Heart right ventricle (tissue), 16 donors: ENCODE measurements around the gene KNOP1. TPM values are rescaled to one million over a fixed set of nuclear protein-coding genes. Genes with fewer than 3 reads are reported as not detected.

Experiments used
- ATAC-seq, 8 donors: fragments of 200-7000 bp; cut with Tn5 transposase; one replicate each; pipeline ENCODE4 v1.9.1; 2020; ENCODE audit warnings: mild to moderate bottlenecking in 8 of 8, moderate library complexity in 8 of 8, moderate number of reproducible peaks in 1 of 8
- DNase-seq, 2 donors: peaks; one replicate each; pipeline ENCODE4 v3.0.0-alpha.2; 2020
- H3K27ac ChIP-seq, 10 donors: fragments of 200-600 bp; sonication (generic) in 2 of 10; one replicate each; pipeline versions ENCODE4 v1.5.0 to v1.8.0; 2020 to 2022; ENCODE audit warnings: mild to moderate bottlenecking in 3 of 10
- H3K27me3 ChIP-seq, 7 donors: fragments of 200-600 bp; one replicate each; pipeline ENCODE4 v1.8.0; 2021 to 2022; ENCODE audit warnings: mild to moderate bottlenecking in 2 of 7
- H3K36me3 ChIP-seq, 9 donors: fragments of 200-600 bp; sonication (generic) in 1 of 9; one replicate each; pipeline versions ENCODE4 v1.5.0 to v1.8.0; 2020 to 2022; ENCODE audit warnings: mild to moderate bottlenecking in 2 of 9
- H3K4me1 ChIP-seq, 9 donors: fragments of 200-600 bp; sonication (generic) in 1 of 9; one replicate each; pipeline versions ENCODE4 v1.5.0 to v1.8.0; 2020 to 2022; ENCODE audit warnings: mild to moderate bottlenecking in 4 of 9
- H3K4me3 ChIP-seq, 10 donors: fragments of 200-600 bp; sonication (generic) in 2 of 10; one replicate each; pipeline versions ENCODE4 v1.5.0 to v1.8.0; 2020 to 2022; ENCODE audit warnings: mild to moderate bottlenecking in 7 of 10, moderate library complexity in 2 of 10
- H3K9me3 ChIP-seq, 11 donors: fragments of 200-600 bp in 10 of 11; sonication (generic) in 2 of 11; one replicate each; pipeline versions ENCODE4 v1.5.0 to v1.8.0; 2013 to 2022; ENCODE audit warnings: mild to moderate bottlenecking in 2 of 11, control low read depth in 1 of 11, moderate library complexity in 1 of 11
- CTCF ChIP-seq, 9 donors: fragments of 200-600 bp; sonication (generic) in 2 of 9; IDR thresholded peaks; one replicate each; pipeline versions ENCODE4 v1.5.0 to v1.8.0; 2021 to 2022; ENCODE audit warnings: antibody characterized with exemption in 9 of 9, mild to moderate bottlenecking in 5 of 9, moderate library complexity in 1 of 9
- WGBS, 2 donors: extraction: QIAGEN DNeasy Blood & Tissue Kit; methylation state at CpG; one replicate each; pipeline ENCODE4 v1.1.7; 2013; ENCODE audit warnings: inconsistent platforms in 1 of 2; 5-methylcytosine and 5-hydroxymethylcytosine counted together
- intact Hi-C, 10 donors: fragments of 100-400 bp; cut with DNase I; formaldehyde crosslinking; loops; one replicate each; pipeline versions ENCODE4 v1.11.1 to v1.14.2; 2022
- polyA plus RNA-seq, 2 donors: library from polyadenylated mRNA; stranded (reverse); fragments of 200-250 nt; gene quantifications; one replicate each; pipeline ENCODE4 v1.2.3, GENCODE V29; 2013
- total RNA-seq, 10 donors: library from RNA; stranded (reverse); fragmentation: NEBNext Ultra II Directional in 3 of 10; extraction: Animal tissue kit (Norgen Biotek cat#: 25700) in 3 of 10; gene quantifications; one replicate each; pipeline versions ENCODE4 v1.2.1 to v1.2.4, GENCODE V29; 2021 to 2023
- donor health status: Arrhythmogenic right ventricular cardiomyopathy.
- donor health status: ischemic (EF 13 %, LVEDD 7.1; RV severe dilation, severe dysfunction).
- donor health status: healthy with polysubstance abuse.
- donor health status: DM: no; HTN: yes; CAD: no.
- donor health status: DM: no; HTN: no; CAD: no.
- donor health status: ischemic (EF 25% LVEDD 6.9; RV normal size, moderate dysfunction).
- donor health status: ischemic (EF 25% LVEDD 5.7; RV mildly dilated, moderate dysfunction).
- donor health status: healthy.
- donor health status: DM: yes; HTN: yes; CAD: no.
- donor health status: Ischemic cardiomyopathy.
- donor health status: ischemic (EF 35%, LVEDD 5.7; RV mildly dilated, moderate dysfunction).
- donor health status: nonischemic (EF 11% LVEDD 7.7; RV severe dilation, severe dysfunction).
- donor health status: DM: yes; HTN: yes; CAD: no.
- donor health status: PGD.
- donor health status: ischemic (EF 29% LVEDD 5.4; RV normal size, mild dysfunction).
- donor health status: nonischemic (EF 23%, LVEDD 6.1; RV moderate dilation, normal function).

KNOP1 gene
- total and polyA plus RNA-seq, 12 donors, result 4.5 to 25.7 (median 6.7) TPM

GRCh38 chr16:19748389-19749168, 30.6 kb upstream of the KNOP1 start:
- H3K27me3 ChIP-seq, result no peaks in the 10 kb centered on the region
- H3K36me3 ChIP-seq, result no peaks in the 10 kb centered on the region
- H3K9me3 ChIP-seq, result no peaks in the 10 kb centered on the region
- WGBS, 2 donors, result 51 to 55% methylated on average over 2 of the region's 2 CpGs
- DNase-seq (no peak), ATAC-seq (no peak)
- H3K4me3 ChIP-seq, result no peak overlapping the region
- no peak for TF ChIP-seq CTCF (IDR thresholded peaks at IDR 0.05)
- H3K4me1 ChIP-seq, result peaks cover 0 to 84% (median 27%) of the 10 kb centered on the region in 9 donors
- intact Hi-C loops, result no loop called here
- H3K27ac ChIP-seq, result peak overlapping the region in 3 of 10 donors; percentile 33 to 88 (median 51)

- DNase-seq (no peak), ATAC-seq (peak in 5 of 8 donors; percentile 34 to 59 (median 47))
- WGBS, 2 donors, result 31 to 32% methylated on average over 4 of the region's 4 CpGs
- H3K9me3 ChIP-seq, result no peaks in the 10 kb centered on the region
- peak overlapping the region in 6 of 10 donors; percentile 1 to 69 (median 40) for H3K27ac ChIP-seq
- no peaks in the 10 kb centered on the region for H3K27me3 ChIP-seq
- H3K36me3 ChIP-seq, result no peaks in the 10 kb centered on the region
- intact Hi-C loops, result no loop called here
- H3K4me1 ChIP-seq, result peaks cover 0 to 73% (median 13%) of the 10 kb centered on the region in 9 donors
- no peak for TF ChIP-seq CTCF (IDR thresholded peaks at IDR 0.05)
- H3K4me3 ChIP-seq, result no peak overlapping the region
These were observed 28.5 kb upstream of the KNOP1 start for GRCh38 chr16:19746561-19746960.

GRCh38 chr16:19745286-19746010, 27.4 kb upstream of the KNOP1 start:
- Histone ChIP-seq H3K36me3 (peaks cover 0 to 2% (median 0%) of the 10 kb centered on the region in 9 donors), H3K4me1 (peaks cover 0 to 62% (median 13%) of the 10 kb centered on the region in 9 donors), H3K9me3 (no peaks in the 10 kb centered on the region), H3K27me3 (no peaks in the 10 kb centered on the region), H3K27ac (peak overlapping the region in 2 of 10 donors; percentile 41 to 69), H3K4me3 (no peak overlapping the region)
- TF ChIP-seq CTCF (IDR thresholded peaks at IDR 0.05), result no peak
- intact Hi-C loops, result no loop called here
- ATAC-seq (no peak), DNase-seq (no peak)
- 92 to 93% methylated on average over 9 of the region's 9 CpGs for WGBS, 2 donors

- Histone ChIP-seq H3K4me1 (peaks cover 0 to 55% (median 13%) of the 10 kb centered on the region in 9 donors), H3K36me3 (peaks cover 0 to 9% (median 0%) of the 10 kb centered on the region in 9 donors), H3K27me3 (no peaks in the 10 kb centered on the region), H3K27ac (no peak overlapping the region), H3K9me3 (no peaks in the 10 kb centered on the region), H3K4me3 (no peak overlapping the region)
- 81% methylated on average over 3 of the region's 3 CpGs for WGBS, 2 donors
- ATAC-seq (no peak), DNase-seq (no peak)
- no peak for TF ChIP-seq CTCF (IDR thresholded peaks at IDR 0.05)
- intact Hi-C loops, result no loop called here
These were observed 26.6 kb upstream of the KNOP1 start for GRCh38 chr16:19744670-19745069.
